Choroid plexus epithelial cell (primary cell): Measurements from ENCODE around the gene G3BP1.

ENCODE experiments used
- DNase-seq: peaks from one replicate; pipeline ENCODE4 v3.0.0-alpha.2; 2010; ENCODE audit warnings: low read depth
- H3K4me3 ChIP-seq: 2 replicates; pipeline ENCODE4 v1.5.1; 2011; ENCODE audit warnings: low read depth, mild to moderate bottlenecking, control low read depth, low read length, moderate library complexity
- TF ChIP-seq, protein P1 (sequence below): conservative IDR thresholded peaks from 2 replicates; pipeline ENCODE4 v1.5.1; 2011; ENCODE audit warnings: low read depth, mild to moderate bottlenecking, control low read depth, inconsistent platforms, low read length, moderate library complexity

G3BP1 gene

DNA sequence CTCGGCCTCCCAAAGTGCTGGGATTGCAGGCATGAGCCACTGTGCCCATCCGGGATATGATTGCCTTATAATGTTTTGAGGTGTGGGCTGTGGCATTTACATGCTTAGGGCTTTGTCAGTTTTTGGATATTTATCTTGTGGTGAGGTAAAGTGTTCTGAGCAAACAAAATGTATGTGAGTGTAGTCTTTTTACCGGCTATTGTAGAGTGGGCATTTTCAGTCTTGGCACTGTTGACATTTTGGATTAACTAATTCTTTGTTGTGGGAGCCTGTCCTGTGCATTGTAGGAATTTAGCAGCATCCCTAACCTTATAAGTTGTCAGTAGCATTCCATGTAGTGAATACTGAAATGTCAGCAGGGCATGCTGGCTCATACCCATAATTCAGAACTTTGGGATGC, 21.6 kb downstream of the G3BP1 start:
- no peak for DNase-seq
- no peak overlapping the region for H3K4me3 ChIP-seq
- TF ChIP-seq, protein P1, sequence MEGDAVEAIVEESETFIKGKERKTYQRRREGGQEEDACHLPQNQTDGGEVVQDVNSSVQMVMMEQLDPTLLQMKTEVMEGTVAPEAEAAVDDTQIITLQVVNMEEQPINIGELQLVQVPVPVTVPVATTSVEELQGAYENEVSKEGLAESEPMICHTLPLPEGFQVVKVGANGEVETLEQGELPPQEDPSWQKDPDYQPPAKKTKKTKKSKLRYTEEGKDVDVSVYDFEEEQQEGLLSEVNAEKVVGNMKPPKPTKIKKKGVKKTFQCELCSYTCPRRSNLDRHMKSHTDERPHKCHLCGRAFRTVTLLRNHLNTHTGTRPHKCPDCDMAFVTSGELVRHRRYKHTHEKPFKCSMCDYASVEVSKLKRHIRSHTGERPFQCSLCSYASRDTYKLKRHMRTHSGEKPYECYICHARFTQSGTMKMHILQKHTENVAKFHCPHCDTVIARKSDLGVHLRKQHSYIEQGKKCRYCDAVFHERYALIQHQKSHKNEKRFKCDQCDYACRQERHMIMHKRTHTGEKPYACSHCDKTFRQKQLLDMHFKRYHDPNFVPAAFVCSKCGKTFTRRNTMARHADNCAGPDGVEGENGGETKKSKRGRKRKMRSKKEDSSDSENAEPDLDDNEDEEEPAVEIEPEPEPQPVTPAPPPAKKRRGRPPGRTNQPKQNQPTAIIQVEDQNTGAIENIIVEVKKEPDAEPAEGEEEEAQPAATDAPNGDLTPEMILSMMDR = no peak

DNA sequence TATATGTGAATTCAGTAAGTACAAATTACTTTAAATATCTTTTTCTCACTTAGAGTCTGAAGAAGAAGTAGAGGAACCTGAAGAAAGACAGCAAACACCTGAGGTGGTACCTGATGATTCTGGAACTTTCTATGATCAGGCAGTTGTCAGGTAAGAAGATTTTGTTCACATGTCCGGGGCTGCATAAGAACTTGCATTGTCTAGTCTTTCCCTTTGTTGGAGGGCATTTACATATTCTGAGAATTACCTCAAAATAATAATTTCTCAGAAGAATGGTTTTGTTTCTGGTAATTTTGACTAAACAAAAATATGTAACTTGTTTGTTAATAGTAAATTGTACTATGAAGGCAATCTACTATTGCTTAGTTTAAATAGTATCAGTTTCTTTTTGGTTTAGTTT, 23.7 kb downstream of the G3BP1 start:
- H3K4me3 ChIP-seq = no peak overlapping the region
- TF ChIP-seq, protein P1 = no peak
- no peak for DNase-seq

DNA sequence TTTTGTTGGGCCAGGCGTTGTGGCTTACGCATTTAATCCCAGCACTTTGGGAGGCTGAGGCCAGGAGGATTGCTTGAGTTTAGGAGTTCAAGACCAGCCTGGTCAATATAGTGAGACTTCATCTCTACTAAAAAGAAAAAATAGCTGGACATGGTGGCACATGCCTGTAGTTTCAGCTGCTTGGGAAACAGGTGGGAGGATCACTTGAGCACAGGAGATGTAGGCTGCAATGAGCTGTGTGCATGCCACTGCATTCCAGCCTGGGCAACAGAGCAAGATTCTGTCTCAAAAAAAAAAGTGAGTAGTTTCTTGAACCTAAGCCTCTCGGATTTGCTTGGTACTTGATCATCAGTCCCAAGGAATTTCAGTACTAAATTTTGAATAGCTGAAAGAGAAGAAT, 26.9 kb downstream of the G3BP1 start:
- no peak overlapping the region for H3K4me3 ChIP-seq
- no peak for DNase-seq
- TF ChIP-seq, protein P1 = no peak

DNA sequence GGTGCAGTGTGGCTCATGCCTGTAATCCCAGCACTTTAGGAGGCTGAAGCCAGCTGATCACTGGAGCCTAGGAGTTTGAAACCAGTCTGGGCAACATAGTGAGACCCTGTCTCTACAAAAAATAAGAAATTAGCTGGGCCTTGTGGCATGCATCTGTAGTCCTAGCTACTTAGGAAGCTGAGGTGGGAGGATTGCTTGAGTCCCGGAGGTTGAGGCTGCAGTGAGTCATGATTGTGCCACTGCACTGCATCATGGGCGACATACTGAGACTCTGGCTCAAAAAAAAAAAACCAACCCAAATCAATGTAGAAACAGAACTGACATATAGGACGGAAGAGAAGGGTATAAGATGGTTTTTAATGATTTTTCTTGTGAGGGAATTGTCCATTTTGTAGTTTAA, 27.7 kb downstream of the G3BP1 start:
- H3K4me3 ChIP-seq = no peak overlapping the region
- DNase-seq = peak; percentile 48
- TF ChIP-seq, protein P1 = no peak

DNA sequence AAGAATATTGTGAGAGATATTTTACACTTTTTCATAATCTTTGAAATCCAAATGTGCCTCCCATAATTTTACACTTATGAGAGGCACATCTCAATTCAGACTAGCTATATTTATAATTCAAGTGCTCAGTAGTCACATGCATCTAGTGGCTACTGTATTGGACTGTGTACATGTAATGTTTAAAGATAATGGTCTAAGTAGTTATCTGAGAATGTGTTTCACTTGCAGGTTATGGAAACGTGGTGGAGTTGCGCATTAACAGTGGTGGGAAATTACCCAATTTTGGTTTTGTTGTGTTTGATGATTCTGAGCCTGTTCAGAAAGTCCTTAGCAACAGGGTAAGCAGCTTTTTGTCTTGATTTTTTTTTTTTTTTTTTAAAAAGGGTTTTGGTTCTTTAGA, 28.8 kb downstream of the G3BP1 start:
- TF ChIP-seq, protein P1 = no peak
- DNase-seq = no peak
- H3K4me3 ChIP-seq = no peak overlapping the region

DNA sequence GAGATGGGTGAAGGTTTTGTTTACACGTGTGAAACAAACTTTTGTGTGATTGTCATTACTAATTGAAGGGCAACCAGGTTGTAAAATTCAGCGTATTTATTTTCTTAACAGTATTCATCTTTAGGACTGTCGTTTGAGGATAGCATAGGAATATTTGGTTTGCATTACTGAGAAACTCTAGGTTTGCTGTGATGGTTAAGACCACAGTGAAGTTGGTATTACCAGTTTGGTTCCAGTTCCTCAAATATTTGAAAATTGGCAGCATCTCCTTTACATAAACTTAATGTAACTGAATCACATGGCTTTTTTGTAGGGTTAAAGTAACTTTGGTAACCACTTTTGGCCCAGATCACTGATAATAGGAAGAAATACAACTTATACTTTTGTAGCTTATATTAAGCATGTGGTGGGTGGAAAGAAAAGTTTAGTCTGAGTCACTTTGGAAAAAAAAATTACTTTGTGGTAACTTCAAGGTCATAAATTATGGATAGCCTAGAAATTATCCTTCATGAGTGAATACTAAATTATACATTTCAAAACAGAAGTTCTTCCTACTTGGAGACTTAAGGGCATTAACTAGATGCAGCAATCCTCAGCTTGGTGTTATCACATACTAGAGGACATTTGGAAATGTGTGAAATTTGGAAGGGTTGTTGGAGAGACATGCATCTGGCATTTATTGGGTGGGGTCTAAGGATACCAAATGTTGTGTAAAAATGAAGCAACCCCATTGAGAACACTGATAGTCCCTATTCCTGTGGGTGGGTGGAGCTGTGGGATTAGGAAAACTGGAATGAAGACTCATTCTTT, 33.9 kb downstream of the G3BP1 start:
- H3K4me3 ChIP-seq = no peak overlapping the region
- TF ChIP-seq, protein P1 = no peak
- no peak for DNase-seq
